Ecto neural progenitor cell (in vitro differentiated cells): ENCODE data around the gene GSDMA.
"Not testable (repeated sequence)": the region's sequence is repeated elsewhere in the genome, so short reads cannot be mapped to it uniquely, and the experiment has no call there.

Experiments used
- DNase-seq: peaks from one replicate; pipeline ENCODE4 v3.0.0-alpha.2; 2018; ENCODE audit warnings: low spot score

Gene GSDMA

DNA sequence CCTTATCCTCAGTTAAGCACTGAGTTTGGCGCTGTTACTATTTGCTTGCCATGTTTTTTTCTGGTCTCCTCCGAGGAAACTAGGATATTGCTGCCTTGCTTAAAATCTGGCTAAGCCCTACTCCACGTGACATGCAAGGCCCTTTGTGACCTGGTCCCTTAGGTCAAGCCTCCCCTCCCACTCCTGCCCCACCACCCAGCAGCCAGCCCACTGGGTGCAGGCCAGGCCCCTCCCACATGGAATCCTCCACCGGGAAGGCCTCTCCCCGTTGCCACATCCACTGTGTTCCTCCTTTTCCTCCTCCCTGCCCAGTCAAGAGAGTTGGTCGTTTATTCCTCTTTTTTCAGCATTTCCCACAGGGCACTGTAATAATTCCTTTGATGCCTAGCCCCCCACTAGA lies 34.0 kb downstream of the GSDMA start:
- DNase-seq, result no peak

DNA sequence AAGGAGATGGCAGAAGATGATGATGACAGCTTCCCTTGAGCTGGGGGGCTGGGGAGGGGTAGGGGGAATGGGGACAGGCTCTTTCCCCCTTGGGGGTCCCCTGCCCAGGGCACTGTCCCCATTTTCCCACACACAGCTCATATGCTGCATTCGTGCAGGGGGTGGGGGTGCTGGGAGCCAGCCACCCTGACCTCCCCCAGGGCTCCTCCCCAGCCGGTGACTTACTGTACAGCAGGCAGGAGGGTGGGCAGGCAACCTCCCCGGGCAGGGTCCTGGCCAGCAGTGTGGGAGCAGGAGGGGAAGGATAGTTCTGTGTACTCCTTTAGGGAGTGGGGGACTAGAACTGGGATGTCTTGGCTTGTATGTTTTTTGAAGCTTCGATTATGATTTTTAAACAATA lies 34.7 kb downstream of the GSDMA start:
- DNase-seq, result no peak

- no peak for DNase-seq
Measured at GRCh38 chr17:39999067-39999466, 36.3 kb downstream of the GSDMA start.

DNA sequence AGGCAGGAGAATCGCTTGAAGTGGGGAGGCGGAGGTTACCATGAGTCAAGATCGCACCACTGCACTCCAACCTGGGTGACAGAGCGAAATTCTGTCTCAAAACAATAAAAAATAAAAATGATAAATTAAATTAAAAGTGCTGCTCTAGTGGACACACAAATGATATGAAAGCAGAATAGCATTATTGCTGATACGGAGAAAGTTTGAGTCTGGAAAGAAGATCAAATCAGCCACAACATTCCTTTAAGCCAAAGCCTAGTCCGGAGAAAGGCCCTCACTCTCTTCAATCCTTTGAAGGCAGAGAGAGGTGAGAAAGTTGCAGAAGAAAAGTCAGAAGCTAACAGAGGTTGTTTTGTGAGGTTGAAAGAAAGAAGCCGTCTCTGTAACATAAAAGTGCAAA lies 37.4 kb downstream of the GSDMA start:
- no peak for DNase-seq

DNA sequence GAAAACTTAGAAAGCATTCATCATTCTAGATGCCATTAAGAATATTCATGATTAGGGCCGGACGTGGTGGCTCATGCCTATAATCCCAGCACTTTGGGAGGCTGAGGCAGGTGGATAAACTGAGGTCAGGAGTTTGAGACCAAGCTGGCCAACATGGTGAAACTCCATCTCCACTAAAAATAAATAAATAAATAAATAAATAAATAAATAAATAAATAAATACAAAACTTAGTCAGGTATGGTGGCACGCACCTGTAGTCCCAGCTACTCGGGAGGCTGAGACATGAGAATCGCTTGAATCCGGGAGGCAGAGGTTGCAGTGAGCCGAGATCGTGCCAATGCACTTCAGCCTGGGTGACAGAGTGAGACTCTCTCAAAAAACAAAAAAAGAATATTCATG lies 38.5 kb downstream of the GSDMA start:
- DNase-seq, result not testable (repeated sequence)

GRCh38 chr17:40004072-40004471 lies 41.3 kb downstream of the GSDMA start:
- DNase-seq, result no peak

GRCh38 chr17:40004712-40005111 lies 41.9 kb downstream of the GSDMA start:
- DNase-seq, result no peak

GRCh38 chr17:40005520-40005919 lies 42.7 kb downstream of the GSDMA start:
- no peak for DNase-seq

DNA sequence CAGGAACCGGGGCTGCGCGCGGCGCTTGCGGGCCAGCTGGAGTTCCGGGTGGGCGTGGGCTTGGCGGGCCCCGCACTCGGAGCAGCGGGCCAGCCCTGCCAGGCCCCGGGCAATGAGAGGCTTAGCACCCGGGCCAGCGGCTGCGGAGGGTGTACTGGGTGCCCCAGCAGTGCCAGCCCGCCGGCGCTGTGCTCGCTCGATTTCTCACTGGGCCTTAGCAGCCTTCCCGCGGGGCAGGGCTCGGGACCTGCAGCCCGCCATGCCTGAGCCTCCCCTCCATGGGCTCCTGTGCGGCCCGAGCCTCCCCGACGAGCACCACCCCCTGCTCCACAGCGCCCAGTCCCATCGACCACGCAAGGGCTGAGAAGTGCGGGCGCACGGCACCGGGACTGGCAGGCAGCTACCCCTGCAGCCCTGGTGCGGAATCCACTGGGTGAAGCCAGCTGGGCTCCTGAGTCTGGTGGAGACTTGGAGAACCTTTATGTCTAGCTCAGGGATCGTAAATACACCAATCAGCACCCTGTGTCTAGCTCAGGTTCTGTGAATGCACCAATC lies 48.2 kb downstream of the GSDMA start:
- not testable (repeated sequence) for DNase-seq

DNA sequence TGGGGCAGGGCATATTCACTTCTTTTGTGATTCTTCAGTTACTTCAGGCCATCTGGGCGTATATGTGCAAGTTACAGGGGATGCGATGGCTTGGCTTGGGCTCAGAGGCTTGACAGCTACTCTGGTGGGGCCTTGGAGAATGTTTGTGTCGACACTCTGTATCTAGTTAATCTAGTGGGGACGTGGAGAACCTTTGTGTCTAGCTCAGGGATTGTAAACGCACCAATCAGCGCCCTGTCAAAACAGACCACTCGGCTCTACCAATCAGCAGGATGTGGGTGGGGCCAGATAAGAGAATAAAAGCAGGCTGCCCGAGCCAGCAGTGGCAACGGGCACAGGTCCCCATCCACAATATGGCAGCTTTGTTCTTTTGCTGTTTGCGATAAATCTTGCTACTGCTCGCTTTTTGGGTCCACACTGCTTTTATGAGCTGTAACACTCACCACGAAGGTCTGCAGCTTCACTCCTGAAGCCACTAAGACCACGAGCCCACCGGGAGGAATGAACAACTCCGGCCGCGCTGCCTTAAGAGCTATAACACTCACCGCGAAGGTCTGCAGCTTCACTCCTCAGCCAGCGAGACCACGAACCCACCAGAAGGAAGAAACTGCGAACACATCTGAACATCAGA lies 49.3 kb downstream of the GSDMA start:
- DNase-seq, result not testable (repeated sequence)

DNA sequence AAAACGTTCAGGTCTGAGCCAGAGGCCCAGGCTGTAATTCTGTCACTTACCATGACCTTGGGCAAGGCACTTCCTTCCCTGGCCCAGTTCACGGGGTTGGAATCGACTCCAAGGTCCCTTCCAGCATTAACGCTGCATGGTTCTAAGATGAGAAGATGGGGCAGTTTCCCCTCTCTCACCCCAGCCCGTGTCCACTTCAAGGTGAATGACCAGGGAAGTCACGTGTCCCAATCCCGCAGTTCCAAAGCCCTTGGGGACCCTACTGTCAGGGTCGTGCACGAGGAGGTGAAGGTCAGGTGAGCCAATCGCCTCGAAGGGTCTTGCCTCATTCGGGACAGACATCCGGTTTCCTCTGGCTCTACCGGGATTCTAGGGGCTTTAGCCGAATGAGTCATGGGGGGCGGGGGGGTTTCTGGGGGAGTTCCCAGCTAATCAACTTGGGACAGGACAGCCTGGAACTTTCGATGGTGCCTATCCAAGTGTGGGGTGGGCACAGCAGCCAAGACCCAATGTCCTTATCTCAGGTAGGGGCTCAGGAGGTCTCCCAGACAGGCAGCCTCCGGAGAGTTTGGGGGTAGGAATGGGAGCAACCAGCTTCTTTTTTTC lies 51.7 kb downstream of the GSDMA start:
- no peak for DNase-seq

- no peak for DNase-seq
Measured at GRCh38 chr17:40015005-40015997, 52.5 kb downstream of the GSDMA start, which contains the start of gene CSF3. Gene CSF3, plus strand, starts transcription at chr17:40015440. Its CDS starts 35 bp downstream, at chr17:40015475.

DNA sequence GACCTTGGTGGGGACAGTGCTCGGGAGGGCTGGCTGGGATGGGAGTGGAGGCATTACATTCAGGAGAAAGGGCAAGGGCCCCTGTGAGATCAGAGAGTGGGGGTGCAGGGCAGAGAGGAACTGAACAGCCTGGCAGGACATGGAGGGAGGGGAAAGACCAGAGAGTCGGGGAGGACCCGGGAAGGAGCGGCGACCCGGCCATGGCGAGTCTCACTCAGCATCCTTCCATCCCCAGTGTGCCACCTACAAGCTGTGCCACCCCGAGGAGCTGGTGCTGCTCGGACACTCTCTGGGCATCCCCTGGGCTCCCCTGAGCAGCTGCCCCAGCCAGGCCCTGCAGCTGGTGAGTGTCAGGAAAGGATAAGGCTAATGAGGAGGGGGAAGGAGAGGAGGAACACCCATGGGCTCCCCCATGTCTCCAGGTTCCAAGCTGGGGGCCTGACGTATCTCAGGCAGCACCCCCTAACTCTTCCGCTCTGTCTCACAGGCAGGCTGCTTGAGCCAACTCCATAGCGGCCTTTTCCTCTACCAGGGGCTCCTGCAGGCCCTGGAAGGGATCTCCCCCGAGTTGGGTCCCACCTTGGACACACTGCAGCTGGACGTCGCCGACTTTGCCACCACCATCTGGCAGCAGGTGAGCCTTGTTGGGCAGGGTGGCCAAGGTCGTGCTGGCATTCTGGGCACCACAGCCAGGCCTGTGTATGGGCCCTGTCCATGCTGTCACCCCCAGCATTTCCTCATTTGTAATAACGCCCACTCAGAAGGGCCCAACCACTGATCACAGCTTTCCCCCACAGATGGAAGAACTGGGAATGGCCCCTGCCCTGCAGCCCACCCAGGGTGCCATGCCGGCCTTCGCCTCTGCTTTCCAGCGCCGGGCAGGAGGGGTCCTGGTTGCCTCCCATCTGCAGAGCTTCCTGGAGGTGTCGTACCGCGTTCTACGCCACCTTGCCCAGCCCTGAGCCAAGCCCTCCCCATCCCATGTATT lies 53.5 kb downstream of the GSDMA start:
- DNase-seq, result no peak

DNA sequence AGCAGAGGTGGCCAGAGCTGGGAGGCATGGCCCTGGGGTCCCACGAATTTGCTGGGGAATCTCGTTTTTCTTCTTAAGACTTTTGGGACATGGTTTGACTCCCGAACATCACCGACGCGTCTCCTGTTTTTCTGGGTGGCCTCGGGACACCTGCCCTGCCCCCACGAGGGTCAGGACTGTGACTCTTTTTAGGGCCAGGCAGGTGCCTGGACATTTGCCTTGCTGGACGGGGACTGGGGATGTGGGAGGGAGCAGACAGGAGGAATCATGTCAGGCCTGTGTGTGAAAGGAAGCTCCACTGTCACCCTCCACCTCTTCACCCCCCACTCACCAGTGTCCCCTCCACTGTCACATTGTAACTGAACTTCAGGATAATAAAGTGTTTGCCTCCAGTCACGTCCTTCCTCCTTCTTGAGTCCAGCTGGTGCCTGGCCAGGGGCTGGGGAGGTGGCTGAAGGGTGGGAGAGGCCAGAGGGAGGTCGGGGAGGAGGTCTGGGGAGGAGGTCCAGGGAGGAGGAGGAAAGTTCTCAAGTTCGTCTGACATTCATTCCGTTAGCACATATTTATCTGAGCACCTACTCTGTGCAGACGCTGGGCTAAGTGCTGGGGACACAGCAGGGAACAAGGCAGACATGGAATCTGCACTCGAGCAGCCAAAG lies 54.7 kb downstream of the GSDMA start:
- no peak for DNase-seq

DNA sequence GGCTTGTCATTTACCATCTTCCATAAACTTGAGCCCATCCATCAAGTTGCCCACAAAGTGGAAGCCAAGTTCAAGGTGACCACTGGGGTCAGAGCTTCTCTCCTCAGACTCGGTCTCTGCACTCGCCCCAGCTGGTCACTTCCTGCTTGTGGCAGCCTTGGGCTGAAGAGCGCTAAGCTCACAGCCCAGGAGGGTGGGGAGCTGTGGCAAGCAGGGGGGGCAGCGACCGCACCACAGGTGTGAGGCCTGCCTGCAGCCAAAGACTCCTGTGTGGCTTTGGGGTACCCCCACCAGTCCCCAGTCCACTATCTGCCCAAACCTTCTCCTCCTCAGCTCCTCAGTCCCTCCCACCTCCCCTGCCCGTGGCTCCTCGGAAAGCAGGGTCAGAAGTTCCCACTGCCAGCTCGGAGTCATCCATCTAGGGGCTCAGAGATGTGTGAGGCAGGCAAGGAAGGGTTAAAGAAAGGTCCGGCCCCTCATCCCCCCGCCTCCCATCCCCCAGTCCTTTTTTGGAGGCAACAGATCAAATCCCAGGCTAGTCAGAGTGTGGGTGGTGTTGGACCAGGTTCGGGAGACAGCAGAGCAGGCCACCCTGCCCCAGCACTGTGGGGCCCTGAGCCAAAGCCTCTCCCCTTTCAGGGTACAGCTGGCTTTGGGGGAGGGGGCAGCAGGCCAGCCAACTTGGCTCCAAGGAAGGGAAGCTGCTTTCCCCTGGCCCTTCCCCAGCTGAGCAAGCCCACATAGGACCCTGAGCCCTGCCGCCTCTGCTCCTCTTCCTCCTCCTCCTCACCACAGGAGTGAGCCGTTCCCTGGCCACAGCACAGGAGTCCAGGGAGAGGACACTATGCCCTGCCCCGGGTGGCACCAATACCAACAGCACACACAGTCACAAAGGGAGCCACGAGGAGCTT lies 55.7 kb downstream of the GSDMA start:
- peak; percentile 76 for DNase-seq

GRCh38 chr17:40019140-40019991 lies 56.6 kb downstream of the GSDMA start:
- DNase-seq, result no peak

- no peak for DNase-seq
Measured at GRCh38 chr17:40020146-40020545, 57.3 kb downstream of the GSDMA start.

DNA sequence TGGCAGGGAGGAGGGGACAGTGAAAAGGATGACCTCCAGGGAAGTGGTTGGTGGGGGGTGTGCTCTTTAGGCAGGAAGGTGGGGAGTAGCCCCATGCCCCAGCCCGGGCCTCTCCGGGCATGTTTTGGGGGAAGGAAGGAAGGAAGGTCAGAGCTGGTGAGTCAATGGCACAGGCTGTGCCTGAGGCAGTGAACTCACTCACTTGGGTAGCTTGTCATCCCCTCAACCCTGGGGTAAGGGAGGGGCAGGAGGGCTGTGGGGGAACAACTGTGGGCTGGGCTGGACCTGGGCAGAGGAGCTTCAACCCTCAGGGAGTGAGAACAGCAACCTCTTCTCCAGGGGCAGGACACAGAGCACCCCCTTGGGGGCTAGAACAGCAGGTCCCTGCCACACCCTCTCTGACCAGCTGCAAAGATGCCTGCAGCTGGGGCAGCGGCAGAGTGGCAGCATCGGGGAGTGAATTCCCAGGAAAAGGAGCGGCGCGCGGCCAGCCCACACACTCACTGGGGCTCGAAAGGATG lies 58.7 kb downstream of the GSDMA start:
- no peak for DNase-seq
